Adrenal gland (tissue), 5 donors: ENCODE measurements around the gene CRTAP.

Source experiments
- CTCF ChIP-seq, 6 experiments: fragments of 450-650 bp in 4 of 6; fragments of 200-600 bp in 2 of 6; sonication (generic) in 1 of 6; IDR thresholded peaks; 1 replicate in 5 of 6; 2 replicates in 1 of 6; pipeline versions ENCODE4 v1.5.1 to v1.8.0; 2016 to 2021; ENCODE audit warnings: antibody characterized with exemption in 6 of 6, mild to moderate bottlenecking in 2 of 6, moderate library complexity in 1 of 6
- POLR2A ChIP-seq, 2 donors: fragments of 450-650 bp; IDR thresholded peaks; one replicate each; pipeline ENCODE4 v1.6.1; 2017; ENCODE audit warnings: antibody characterized with exemption in 2 of 2, mild to moderate bottlenecking in 2 of 2, moderate library complexity in 1 of 2
- donor health status: DM: no; HTN: no; CAD: no.

- TF ChIP-seq CTCF (IDR thresholded peaks at IDR 0.05) (no peak), POLR2A (IDR thresholded peaks at IDR 0.05) (no peak)
Observed at GRCh38 chr3:33165372-33165771, 51.6 kb downstream of the CRTAP start.
